Ectodermal cell (in vitro differentiated cells): ENCODE data around the gene SSTR3.

Experiments
- H3K27ac ChIP-seq: 2 replicates; pipeline ENCODE4 v1.7.0; 2013; ENCODE audit warnings: mild to moderate bottlenecking, low read depth, low read length; ENCODE audit not compliant: insufficient read depth, poor library complexity, severe bottlenecking
- H3K27me3 ChIP-seq: 2 replicates; pipeline ENCODE4 v1.7.0; 2013; ENCODE audit warnings: mild to moderate bottlenecking, low read length; ENCODE audit not compliant: insufficient read depth, control insufficient read depth, poor library complexity, severe bottlenecking
- H3K36me3 ChIP-seq: one replicate; pipeline ENCODE4 v1.7.0; 2013; ENCODE audit warnings: low read length; ENCODE audit not compliant: control insufficient read depth, insufficient read depth
- H3K4me1 ChIP-seq: one replicate; pipeline ENCODE4 v1.7.0; 2013; ENCODE audit warnings: low read length; ENCODE audit not compliant: control insufficient read depth, insufficient read depth
- H3K4me3 ChIP-seq: 2 replicates; pipeline ENCODE4 v1.7.0; 2013; ENCODE audit warnings: low read depth, low read length, control low read depth; ENCODE audit not compliant: insufficient read depth
- H3K9me3 ChIP-seq: 2 replicates; pipeline ENCODE4 v1.7.0; 2013; ENCODE audit warnings: mild to moderate bottlenecking, low read length, moderate library complexity; ENCODE audit not compliant: control insufficient read depth
- WGBS, 2 experiments: methylation state at CpG; one replicate each; pipeline ENCODE4 v1.1.7; 2013; ENCODE audit warnings: missing lambda C conversion rate in 2 of 2; 5-methylcytosine and 5-hydroxymethylcytosine counted together

Gene SSTR3

DNA sequence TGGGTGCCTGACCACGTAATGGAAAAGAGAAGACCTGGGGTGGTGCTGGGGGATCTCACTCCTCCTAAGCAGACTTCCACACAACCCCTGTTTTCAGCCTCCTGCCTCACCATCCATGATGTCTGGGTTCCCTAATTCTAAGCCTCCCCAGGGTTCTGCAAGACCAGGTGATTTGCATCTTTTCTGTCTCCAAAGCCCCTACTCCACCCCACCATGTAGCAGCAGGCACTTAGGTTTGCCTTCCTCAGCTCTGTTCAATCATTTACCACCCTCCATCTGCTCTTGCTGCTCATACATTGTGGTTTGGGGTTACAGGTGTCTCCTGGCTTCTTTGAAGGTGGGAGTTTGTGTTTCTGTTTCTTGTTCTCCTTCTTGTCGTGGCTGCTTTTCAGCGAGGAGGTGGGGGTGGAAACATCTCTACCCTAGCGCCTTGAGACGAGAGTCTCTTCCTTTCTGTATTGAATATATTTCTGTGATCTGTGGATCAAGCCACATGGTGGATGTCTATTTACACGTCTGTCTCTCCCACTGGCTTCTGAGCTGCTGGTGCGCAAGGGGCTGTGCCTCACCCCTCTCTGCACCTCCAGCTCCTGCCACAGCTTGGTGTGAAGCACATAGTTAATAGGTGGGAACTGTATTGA, 6.6 kb upstream of the SSTR3 start:
- Histone ChIP-seq H3K36me3 (no peaks in the 10 kb centered on the region), H3K9me3 (no peaks in the 10 kb centered on the region), H3K27ac (no peak overlapping the region), H3K27me3 (no peaks in the 10 kb centered on the region), H3K4me3 (no peak overlapping the region), H3K4me1 (peaks cover 3% of the 10 kb centered on the region)
- WGBS, 2 experiments, result 83 to 87% methylated on average over 7 of the region's 7 CpGs

DNA sequence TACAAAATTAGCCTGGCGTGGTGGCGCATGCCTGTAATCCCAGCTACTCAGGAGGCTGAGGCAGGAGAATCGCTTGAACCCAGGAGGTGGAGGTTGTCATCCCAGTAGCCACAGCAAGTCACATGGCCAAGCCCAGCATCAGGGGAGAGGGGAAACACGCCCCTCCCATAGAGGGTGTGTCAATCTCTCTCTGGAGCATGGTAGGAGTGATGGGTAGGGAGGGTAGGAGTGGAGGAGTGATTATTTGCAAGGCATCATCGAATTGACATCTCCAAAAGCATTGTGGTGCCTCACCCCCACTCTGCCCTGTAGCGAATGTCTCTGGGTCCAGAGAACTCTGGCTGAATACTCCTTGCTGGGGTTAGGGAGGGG, 6.1 kb upstream of the SSTR3 start:
- no peaks in the 10 kb centered on the region for H3K36me3 ChIP-seq
- 87 to 93% methylated on average over 6 of the region's 6 CpGs for WGBS, 2 experiments

DNA sequence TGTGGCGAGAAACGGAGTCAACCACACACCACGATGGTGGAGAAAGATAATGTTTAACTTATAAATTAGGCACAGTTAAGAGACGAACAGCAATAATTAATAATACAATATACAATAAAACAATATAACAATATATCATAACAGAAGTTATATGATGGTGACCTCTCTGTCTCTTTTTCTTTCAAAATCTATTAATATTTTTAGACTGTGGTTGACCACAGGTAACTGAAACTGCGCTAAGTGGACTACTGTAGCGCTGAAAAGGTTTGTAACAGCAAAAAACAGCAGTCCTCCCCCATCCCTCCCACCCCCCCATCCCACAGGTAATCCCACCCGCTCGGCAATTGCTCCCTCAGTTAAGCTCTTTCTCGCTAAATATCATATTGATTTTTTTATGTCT, 3.6 kb upstream of the SSTR3 start:
- Histone ChIP-seq H3K27ac (no peak overlapping the region), H3K9me3 (no peaks in the 10 kb centered on the region), H3K27me3 (no peaks in the 10 kb centered on the region), H3K4me1 (peaks cover 18% of the 10 kb centered on the region), H3K4me3 (no peak overlapping the region), H3K36me3 (no peaks in the 10 kb centered on the region)
- WGBS, 2 experiments, result 86 to 91% methylated on average over 7 to 8 of the region's 9 CpGs

More for the DNA sequence above, 6.1 kb upstream of the SSTR3 start:
- Histone ChIP-seq H3K4me1 (peaks cover 3% of the 10 kb centered on the region), H3K27ac (no peak overlapping the region), H3K4me3 (no peak overlapping the region), H3K27me3 (no peaks in the 10 kb centered on the region), H3K9me3 (no peaks in the 10 kb centered on the region)

DNA sequence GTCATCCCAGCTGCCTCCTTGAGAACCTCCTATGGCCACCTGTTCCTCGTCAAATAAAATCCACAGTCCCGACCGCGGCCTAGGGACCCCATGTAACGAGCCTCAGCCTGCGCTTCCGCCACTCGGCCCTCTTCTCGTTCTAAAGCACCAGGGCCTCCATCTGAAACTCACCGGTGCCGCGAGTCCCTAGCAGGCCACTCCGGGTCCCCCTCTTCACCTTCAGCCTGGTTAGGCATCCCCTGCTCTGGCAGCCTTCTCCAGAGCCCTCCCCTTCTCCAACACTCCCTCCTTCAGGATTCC, 2.4 kb upstream of the SSTR3 start:
- Histone ChIP-seq H3K36me3 (no peaks in the 10 kb centered on the region), H3K27me3 (no peaks in the 10 kb centered on the region), H3K27ac (no peak overlapping the region), H3K4me1 (peaks cover 18% of the 10 kb centered on the region), H3K9me3 (no peaks in the 10 kb centered on the region), H3K4me3 (no peak overlapping the region)
- WGBS, 2 experiments, result 85 to 86% methylated on average over 13 of the region's 13 CpGs

GRCh38 chr22:37213941-37214730, 1.9 kb upstream of the SSTR3 start:
- Histone ChIP-seq H3K4me1 (peaks cover 18% of the 10 kb centered on the region), H3K27ac (no peak overlapping the region), H3K36me3 (no peaks in the 10 kb centered on the region), H3K9me3 (no peaks in the 10 kb centered on the region), H3K4me3 (no peak overlapping the region), H3K27me3 (no peaks in the 10 kb centered on the region)
- WGBS, 2 experiments, result 83 to 90% methylated on average over 13 of the region's 13 CpGs

DNA sequence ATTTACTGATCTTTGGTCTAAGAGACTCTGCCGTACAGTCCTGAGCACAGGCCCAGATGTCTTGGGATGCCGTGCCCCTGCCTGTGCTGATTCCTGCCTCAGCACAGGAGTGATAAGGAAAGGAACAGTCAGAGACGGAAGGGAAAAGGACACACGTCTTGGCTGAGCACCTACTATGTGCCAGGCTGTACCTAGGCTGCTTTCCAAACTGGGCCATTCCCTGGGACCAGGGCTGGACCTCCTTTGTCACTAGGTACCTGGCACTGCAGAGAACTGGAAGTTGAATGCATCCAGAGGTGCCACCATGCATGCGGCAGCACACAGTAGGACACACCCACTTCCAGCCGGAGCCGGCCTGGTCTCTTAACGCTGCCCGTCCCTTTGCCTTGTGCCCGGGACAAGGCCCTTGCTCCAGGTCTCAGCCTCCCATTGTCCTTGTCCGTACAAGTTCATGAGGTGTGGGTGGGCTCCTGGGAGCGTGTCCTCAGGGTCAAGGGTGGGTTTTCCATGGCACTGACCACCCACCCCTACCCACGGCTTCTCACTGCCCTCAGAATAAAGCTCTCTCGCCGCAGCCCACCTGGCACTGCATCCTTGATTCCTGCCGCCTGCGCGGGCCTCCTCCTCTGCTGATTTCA, 1.1 kb upstream of the SSTR3 start:
- Histone ChIP-seq H3K27ac (no peak overlapping the region), H3K9me3 (no peaks in the 10 kb centered on the region), H3K4me1 (peaks cover 18% of the 10 kb centered on the region), H3K36me3 (no peaks in the 10 kb centered on the region), H3K4me3 (no peak overlapping the region), H3K27me3 (no peaks in the 10 kb centered on the region)
- WGBS, 2 experiments, result 93 to 95% methylated on average over 18 of the region's 18 CpGs

DNA sequence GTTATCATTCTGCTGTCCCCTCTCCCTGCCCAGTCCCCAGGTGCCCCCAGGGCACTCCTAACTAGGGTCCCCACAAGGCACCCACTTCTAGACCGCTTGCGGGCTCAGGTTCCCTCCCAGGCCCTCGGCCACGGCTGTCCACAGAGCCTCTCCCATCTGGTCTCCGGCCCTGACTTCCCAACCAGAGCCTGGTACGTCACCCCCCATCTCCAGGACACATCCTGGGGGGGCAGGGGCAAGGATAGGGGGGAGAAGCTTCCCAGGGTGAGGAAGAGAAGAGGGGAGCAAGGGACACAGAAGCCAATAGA, 457 bp downstream of the SSTR3 start:
- H3K36me3 ChIP-seq, result no peaks in the 10 kb centered on the region
- H3K4me1 ChIP-seq, result peaks cover 18% of the 10 kb centered on the region
- H3K27ac ChIP-seq, result no peak overlapping the region
- WGBS, 2 experiments, result 83 to 87% methylated on average over 6 of the region's 6 CpGs
- no peak overlapping the region for H3K4me3 ChIP-seq
- no peaks in the 10 kb centered on the region for H3K9me3 ChIP-seq
- no peaks in the 10 kb centered on the region for H3K27me3 ChIP-seq

DNA sequence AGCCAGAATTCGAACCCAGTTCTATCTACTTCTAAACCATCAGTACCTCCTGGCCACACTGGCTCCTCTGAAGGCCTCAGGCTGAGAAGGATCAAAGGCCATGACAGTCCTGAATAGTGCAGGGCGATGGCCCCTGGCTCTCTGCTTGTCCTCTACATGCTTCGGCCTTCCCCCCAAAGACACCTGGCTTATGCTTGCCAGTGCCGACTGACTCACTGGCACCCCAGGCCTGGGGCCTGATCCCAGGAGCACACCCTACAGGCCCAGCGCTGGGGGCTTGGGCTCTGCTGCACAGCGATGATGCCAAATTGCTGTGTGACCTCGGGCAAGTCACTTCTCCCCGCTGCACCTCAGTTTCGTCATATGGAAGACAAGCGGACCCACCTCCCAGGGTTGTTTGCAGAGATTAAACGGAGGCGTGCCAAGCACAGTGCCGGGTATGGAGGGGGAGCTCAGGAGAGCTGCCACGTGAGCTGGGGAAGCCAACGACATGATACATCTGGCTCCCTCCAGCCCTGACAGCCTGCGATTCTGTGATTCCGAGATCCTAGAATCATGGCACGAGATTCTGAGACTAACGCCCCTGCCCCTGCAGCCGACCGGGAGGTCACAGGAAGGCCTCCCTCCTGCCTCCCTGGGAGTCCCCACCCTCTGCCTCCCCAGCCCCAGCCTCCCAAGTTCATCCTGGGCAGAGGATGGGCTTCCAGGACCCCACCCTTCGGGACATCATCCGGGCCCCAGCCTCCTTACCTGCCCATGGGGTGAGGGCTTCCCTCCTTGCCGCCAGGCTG, 1.0 kb downstream of the SSTR3 start:
- H3K27ac ChIP-seq, result no peak overlapping the region
- 90 to 92% methylated on average over 24 of the region's 24 CpGs for WGBS, 2 experiments

DNA sequence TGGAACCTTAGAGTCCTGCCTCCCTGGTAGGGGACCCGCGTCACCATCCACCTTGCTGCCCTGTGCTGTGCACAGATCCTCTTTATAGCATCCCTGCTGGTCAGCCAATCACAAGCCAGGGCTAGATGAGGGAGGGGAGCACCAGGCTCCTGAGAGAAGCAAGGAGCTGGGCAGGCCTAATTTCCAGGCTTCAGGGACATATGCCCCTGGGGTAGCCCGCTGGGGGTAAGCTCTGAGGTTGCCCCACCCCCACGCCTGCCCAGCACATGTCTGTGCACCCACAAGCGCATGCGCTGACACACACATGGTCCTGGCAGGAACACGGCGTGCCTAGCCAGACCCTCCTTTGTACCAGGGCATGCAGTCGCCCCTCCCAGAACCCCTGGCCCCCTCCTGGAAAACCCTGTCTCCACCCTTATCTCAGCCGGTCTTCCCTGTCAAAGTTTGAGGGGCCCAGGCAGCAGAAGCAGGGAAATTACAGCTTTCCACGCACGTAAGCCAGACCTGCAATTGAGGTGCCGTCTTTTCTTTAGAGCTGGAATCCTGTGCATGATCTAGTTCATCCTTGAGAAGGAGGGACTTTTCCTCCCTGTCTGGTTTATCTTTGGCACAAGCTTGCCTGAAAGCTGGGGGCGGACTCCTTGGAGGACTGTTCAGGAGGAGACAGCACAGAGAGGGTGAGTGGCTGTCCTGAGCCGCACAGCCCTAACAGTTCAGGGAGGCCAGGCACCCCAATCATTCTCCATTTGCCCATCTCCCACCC, 2.1 kb downstream of the SSTR3 start:
- H3K27ac ChIP-seq, result no peak overlapping the region
- H3K27me3 ChIP-seq, result no peaks in the 10 kb centered on the region
- no peak overlapping the region for H3K4me3 ChIP-seq
- H3K36me3 ChIP-seq, result no peaks in the 10 kb centered on the region
- peaks cover 18% of the 10 kb centered on the region for H3K4me1 ChIP-seq
- 87 to 90% methylated on average over 15 of the region's 15 CpGs for WGBS, 2 experiments
- H3K9me3 ChIP-seq, result no peaks in the 10 kb centered on the region

More for the DNA sequence above, 1.0 kb downstream of the SSTR3 start:
- Histone ChIP-seq H3K36me3 (no peaks in the 10 kb centered on the region), H3K4me1 (peaks cover 18% of the 10 kb centered on the region), H3K9me3 (no peaks in the 10 kb centered on the region), H3K27me3 (no peaks in the 10 kb centered on the region), H3K4me3 (no peak overlapping the region)
